HepG2 (cell line): ENCODE data around the gene CHMP1A. TPM values are rescaled to one million over a fixed set of nuclear protein-coding genes. Genes with fewer than 3 reads are reported as not detected.

Source experiments
- ATRX ChIP-seq: sonication (generic); formaldehyde crosslinking; IDR thresholded peaks from 2 replicates; pipeline ENCODE4 v1.4.0; 2020; ENCODE audit warnings: missing genetic modification reagents, borderline replicate concordance
- CCAR2 ChIP-seq: fragments of 200-400 bp; formaldehyde crosslinking; optimal IDR thresholded peaks from 2 replicates; pipeline ENCODE3; 2018; ENCODE audit warnings: low read depth, mild to moderate bottlenecking, low read length, moderate library complexity
- FLYWCH1 ChIP-seq: sonication (generic); formaldehyde crosslinking; IDR thresholded peaks from 2 replicates; pipeline ENCODE4 v1.8.1; 2023; ENCODE audit warnings: mild to moderate bottlenecking, missing genetic modification reagents
- GPBP1L1 ChIP-seq: sonication (generic); formaldehyde crosslinking; IDR thresholded peaks from 2 replicates; pipeline ENCODE4 v1.5.0; 2020; ENCODE audit warnings: mild to moderate bottlenecking, missing genetic modification reagents
- KDM3A ChIP-seq: IDR thresholded peaks from 2 replicates; pipeline ENCODE4 v1.6.1; 2018; ENCODE audit warnings: low read depth, missing compliant biosample characterization
- KDM4B ChIP-seq: sonication (generic); formaldehyde crosslinking; IDR thresholded peaks from 2 replicates; pipeline ENCODE4 v1.4.0; 2020; ENCODE audit warnings: missing genetic modification reagents
- KDM6A ChIP-seq: IDR thresholded peaks from 2 replicates; pipeline ENCODE4 v1.6.1; 2016; ENCODE audit warnings: low read depth
- MTF1 ChIP-seq: sonication (generic); formaldehyde crosslinking; IDR thresholded peaks from 2 replicates; pipeline ENCODE4 v1.5.0; 2020; ENCODE audit warnings: missing genetic modification reagents
- PAXIP1 ChIP-seq: sonication (generic); formaldehyde crosslinking; conservative IDR thresholded peaks from 2 replicates; pipeline ENCODE4 v1.4.0; 2020; ENCODE audit warnings: mild to moderate bottlenecking, missing genetic modification reagents, moderate library complexity
- ZNF282 ChIP-seq: fragments of 450-650 bp; IDR thresholded peaks from 2 replicates; pipeline ENCODE4 v1.6.1; 2018; ENCODE audit not compliant: partially characterized antibody
- ZNF362 ChIP-seq: sonication (generic); formaldehyde crosslinking; IDR thresholded peaks from 2 replicates; pipeline ENCODE4 v1.4.0; 2020; ENCODE audit warnings: missing genetic modification reagents, mild to moderate bottlenecking, borderline replicate concordance
- ZNF530 ChIP-seq: sonication (generic); formaldehyde crosslinking; IDR thresholded peaks from 2 replicates; pipeline ENCODE4 v1.5.0; 2020; ENCODE audit warnings: low read depth, mild to moderate bottlenecking, missing genetic modification reagents
- ZNF550 ChIP-seq: sonication (generic); formaldehyde crosslinking; IDR thresholded peaks from 2 replicates; pipeline ENCODE4 v1.4.0; 2020; ENCODE audit warnings: mild to moderate bottlenecking, missing genetic modification reagents, borderline replicate concordance
- ZNF709 ChIP-seq: sonication (generic); formaldehyde crosslinking; IDR thresholded peaks from 2 replicates; pipeline ENCODE4 v1.5.0; 2020; ENCODE audit warnings: mild to moderate bottlenecking, missing genetic modification reagents
- ZNF792 ChIP-seq: IDR thresholded peaks from 2 replicates; pipeline ENCODE4 v1.6.1; 2016
- polyA plus RNA-seq, 8 experiments: library from polyadenylated mRNA; depleted of rRNA in 3 of 8; stranded (reverse) in 7 of 8; unstranded in 1 of 8; fragments of >200 nt; fragmentation: Illumina TruSeq in 4 of 8; extraction: Trizol in 4 of 8; gene quantifications; 2 replicates each; pipeline versions ENCODE4 v1.2.1 to v1.2.3, GENCODE V29; 2011 to 2016; ENCODE audit warnings: low read depth in 4 of 8, missing spikeins in 1 of 8, mixed read lengths in 1 of 8; ENCODE audit not compliant: insufficient read depth in 1 of 8
- total RNA-seq, 5 experiments: library from RNA; depleted of rRNA; stranded (reverse); fragments of >200 nt; fragmentation: Illumina TruSeq; extraction: Trizol; gene quantifications; 2 replicates each; pipeline ENCODE4 v1.2.3, GENCODE V29; 2016; ENCODE audit warnings: low read depth in 1 of 5
- TF ChIP-seq, protein P1 (sequence below): IDR thresholded peaks from 2 replicates; pipeline ENCODE4 v1.6.1; 2012; ENCODE audit warnings: low read length, improper control_type of control experiment
- TF ChIP-seq, protein P2 (sequence below): sonication (generic); formaldehyde crosslinking; IDR thresholded peaks from 2 replicates; pipeline ENCODE4 v1.8.1; 2022; ENCODE audit warnings: mild to moderate bottlenecking, missing genetic modification reagents

CHMP1A gene
- total and polyA plus RNA-seq, 2 of the 13 experiments (the other 11 are each of a cell fraction or from before 2014, with no cell fraction given), result 69.4 to 73.3 TPM

DNA sequence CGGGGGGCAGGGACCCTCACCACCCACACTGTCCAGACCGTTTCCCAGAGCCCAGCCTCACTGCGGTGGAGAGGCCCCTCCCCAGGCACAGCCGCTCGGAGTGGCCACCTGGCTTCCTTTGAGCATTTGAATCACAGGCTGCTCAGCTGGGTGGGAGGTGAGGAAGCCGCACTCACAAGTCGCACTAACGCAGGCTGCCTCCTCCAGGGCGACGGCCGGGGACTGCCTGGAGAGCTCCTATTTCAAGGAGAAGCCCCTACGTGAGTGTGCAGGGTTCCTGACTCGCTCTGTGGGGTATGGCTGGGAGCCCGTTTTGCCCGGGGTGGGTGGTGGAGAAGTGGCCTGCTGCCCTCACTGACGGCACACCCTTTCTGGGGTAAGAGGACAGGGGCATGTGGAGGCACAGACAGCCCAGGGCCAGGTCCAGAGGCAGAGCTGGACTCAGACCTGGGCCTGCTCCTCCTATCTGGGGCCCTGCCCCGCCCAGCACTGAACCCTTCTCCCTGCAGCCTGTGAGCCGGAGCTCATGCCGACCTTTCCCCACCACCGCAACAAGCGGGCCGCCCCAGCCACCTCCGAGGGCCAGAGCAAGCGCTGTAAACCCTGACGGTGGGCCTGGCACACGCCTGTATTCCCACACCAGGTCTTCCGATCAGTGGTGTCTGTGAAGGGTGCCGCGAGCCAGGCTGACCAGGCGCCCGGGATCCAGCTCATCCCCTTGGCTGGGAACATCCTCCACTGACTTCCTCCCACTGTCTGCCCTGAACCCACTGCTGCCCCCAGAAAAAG is 37.8 kb upstream of the CHMP1A start (continued):
- TF ChIP-seq ZNF282 (no peak), KDM3A (CRISPR knock-in tag) (no peak; the same call in 1 of the 2 replicates), MTF1 (CRISPR knock-in tag) (no peak), ATRX (CRISPR knock-in tag) (no peak), PAXIP1 (CRISPR knock-in tag) (peak; percentile 60), KDM4B (CRISPR knock-in tag) (no peak), KDM6A (no peak), GPBP1L1 (no peak), ZNF550 (CRISPR knock-in tag) (no peak), ZNF530 (CRISPR knock-in tag) (no peak), FLYWCH1 (CRISPR knock-in tag) (no peak), ZNF709 (CRISPR knock-in tag) (no peak), CCAR2 (no peak), ZNF792 (CRISPR knock-in tag) (no peak), ZNF362 (CRISPR knock-in tag) (no peak)
- TF ChIP-seq, protein P1, sequence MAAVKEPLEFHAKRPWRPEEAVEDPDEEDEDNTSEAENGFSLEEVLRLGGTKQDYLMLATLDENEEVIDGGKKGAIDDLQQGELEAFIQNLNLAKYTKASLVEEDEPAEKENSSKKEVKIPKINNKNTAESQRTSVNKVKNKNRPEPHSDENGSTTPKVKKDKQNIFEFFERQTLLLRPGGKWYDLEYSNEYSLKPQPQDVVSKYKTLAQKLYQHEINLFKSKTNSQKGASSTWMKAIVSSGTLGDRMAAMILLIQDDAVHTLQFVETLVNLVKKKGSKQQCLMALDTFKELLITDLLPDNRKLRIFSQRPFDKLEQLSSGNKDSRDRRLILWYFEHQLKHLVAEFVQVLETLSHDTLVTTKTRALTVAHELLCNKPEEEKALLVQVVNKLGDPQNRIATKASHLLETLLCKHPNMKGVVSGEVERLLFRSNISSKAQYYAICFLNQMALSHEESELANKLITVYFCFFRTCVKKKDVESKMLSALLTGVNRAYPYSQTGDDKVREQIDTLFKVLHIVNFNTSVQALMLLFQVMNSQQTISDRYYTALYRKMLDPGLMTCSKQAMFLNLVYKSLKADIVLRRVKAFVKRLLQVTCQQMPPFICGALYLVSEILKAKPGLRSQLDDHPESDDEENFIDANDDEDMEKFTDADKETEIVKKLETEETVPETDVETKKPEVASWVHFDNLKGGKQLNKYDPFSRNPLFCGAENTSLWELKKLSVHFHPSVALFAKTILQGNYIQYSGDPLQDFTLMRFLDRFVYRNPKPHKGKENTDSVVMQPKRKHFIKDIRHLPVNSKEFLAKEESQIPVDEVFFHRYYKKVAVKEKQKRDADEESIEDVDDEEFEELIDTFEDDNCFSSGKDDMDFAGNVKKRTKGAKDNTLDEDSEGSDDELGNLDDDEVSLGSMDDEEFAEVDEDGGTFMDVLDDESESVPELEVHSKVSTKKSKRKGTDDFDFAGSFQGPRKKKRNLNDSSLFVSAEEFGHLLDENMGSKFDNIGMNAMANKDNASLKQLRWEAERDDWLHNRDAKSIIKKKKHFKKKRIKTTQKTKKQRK, result no peak
- TF ChIP-seq, protein P2, sequence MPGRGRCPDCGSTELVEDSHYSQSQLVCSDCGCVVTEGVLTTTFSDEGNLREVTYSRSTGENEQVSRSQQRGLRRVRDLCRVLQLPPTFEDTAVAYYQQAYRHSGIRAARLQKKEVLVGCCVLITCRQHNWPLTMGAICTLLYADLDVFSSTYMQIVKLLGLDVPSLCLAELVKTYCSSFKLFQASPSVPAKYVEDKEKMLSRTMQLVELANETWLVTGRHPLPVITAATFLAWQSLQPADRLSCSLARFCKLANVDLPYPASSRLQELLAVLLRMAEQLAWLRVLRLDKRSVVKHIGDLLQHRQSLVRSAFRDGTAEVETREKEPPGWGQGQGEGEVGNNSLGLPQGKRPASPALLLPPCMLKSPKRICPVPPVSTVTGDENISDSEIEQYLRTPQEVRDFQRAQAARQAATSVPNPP (CRISPR knock-in tag), result peak; percentile 85
